SK-N-SH (cell line): Measurements from ENCODE around the gene TMEM176A. TPM values are rescaled to one million over a fixed set of nuclear protein-coding genes. Genes with fewer than 3 reads are reported as not detected.

Source experiments
- CTCF ChIA-PET: fragments of 300-600, 350-600 bp; formaldehyde crosslinking; extraction: SDS; loops from one replicate; lab custom pipeline; 2021; lab: Yijun Ruan, JAX
- POLR2A ChIA-PET: fragments of 350-600 bp; sonication (Branson Sonifier 250); formaldehyde crosslinking; extraction: SDS; loops from one replicate; lab custom pipeline; 2020; ENCODE audit warnings: antibody characterized with exemption, inconsistent platforms; lab: Yijun Ruan, JAX
- DNase-seq: peaks from one replicate; pipeline ENCODE4 v3.0.0; 2012
- H2AFZ ChIP-seq: fragments of 200-600 bp; sonication (generic); 2 replicates; pipeline ENCODE4 v1.8.1; 2016; ENCODE audit warnings: antibody characterized with exemption, mild to moderate bottlenecking, low read depth
- H3F3A ChIP-seq: fragments of 200-600 bp; sonication (generic); replicated peaks from 2 replicates; pipeline ENCODE3; 2016; ENCODE audit warnings: antibody characterized with exemption, mild to moderate bottlenecking; ENCODE audit not compliant: insufficient read depth
- H3K27ac ChIP-seq, 2 experiments: fragments of 200-500 bp in 1 of 2; fragments of 200-600 bp in 1 of 2; sonication (Bioruptor generic) in 1 of 2; sonication (generic), shearing (Covaris generic) in 1 of 2; 2 replicates each; pipeline versions ENCODE4 v1.5.1 to v1.6.1; 2014 to 2016; ENCODE audit warnings: low read depth in 2 of 2, inconsistent platforms in 1 of 2, low read length in 1 of 2, mild to moderate bottlenecking in 1 of 2, mixed read lengths in 1 of 2
- H3K27me3 ChIP-seq: fragments of 200-600 bp; sonication (generic), shearing (Covaris generic); 2 replicates; pipeline ENCODE4 v1.6.1; 2016; ENCODE audit warnings: mixed run types; ENCODE audit not compliant: insufficient read depth
- H3K36me3 ChIP-seq, 2 experiments: fragments of 200-500 bp in 1 of 2; fragments of 200-600 bp in 1 of 2; sonication (Bioruptor generic) in 1 of 2; sonication (generic) in 1 of 2; replicated peaks in 1 of 2; 2 replicates each; pipeline versions ENCODE3 to v1.5.1; 2014 to 2016; ENCODE audit warnings: low read length in 1 of 2, mild to moderate bottlenecking in 1 of 2; ENCODE audit not compliant: insufficient read depth in 2 of 2, control insufficient read depth in 1 of 2
- H3K4me1 ChIP-seq, 2 experiments: fragments of 200-500 bp in 1 of 2; fragments of 200-600 bp in 1 of 2; sonication (Bioruptor generic) in 1 of 2; sonication (generic), shearing (Covaris generic) in 1 of 2; 2 replicates each; pipeline versions ENCODE4 v1.5.1 to v1.6.1; 2014 to 2016; ENCODE audit warnings: low read depth in 1 of 2, low read length in 1 of 2, mixed run types in 1 of 2; ENCODE audit not compliant: insufficient read depth in 2 of 2, control insufficient read depth in 1 of 2
- H3K4me2 ChIP-seq: fragments of 200-600 bp; sonication (generic), shearing (Covaris generic); 2 replicates; pipeline ENCODE4 v1.6.1; 2017; ENCODE audit warnings: mixed run types
- H3K4me3 ChIP-seq, 2 experiments: fragments of 200-500 bp in 1 of 2; fragments of 200-600 bp in 1 of 2; sonication (Bioruptor generic) in 1 of 2; sonication (generic), shearing (Covaris generic) in 1 of 2; 2 replicates each; pipeline versions ENCODE4 v1.5.1 to v1.8.1; 2014 to 2016; ENCODE audit warnings: low read depth in 2 of 2, inconsistent platforms in 1 of 2, low read length in 1 of 2, mild to moderate bottlenecking in 1 of 2, mixed read lengths in 1 of 2, moderate library complexity in 1 of 2
- H3K79me2 ChIP-seq: fragments of 200-600 bp; sonication (generic); 2 replicates; pipeline ENCODE4 v1.8.1; 2017; ENCODE audit warnings: mild to moderate bottlenecking; ENCODE audit not compliant: insufficient read depth
- H3K9ac ChIP-seq: fragments of 200-600 bp; sonication (generic); 2 replicates; pipeline ENCODE4 v1.6.1; 2017; ENCODE audit warnings: mixed run types
- H3K9me2 ChIP-seq: fragments of 200-600 bp; sonication (generic); 2 replicates; pipeline ENCODE4 v1.6.1; 2017; ENCODE audit warnings: mixed run types
- H3K9me3 ChIP-seq: fragments of 200-600 bp; sonication (generic); 2 replicates; pipeline ENCODE4 v1.6.1; 2017; ENCODE audit warnings: mixed run types, mild to moderate bottlenecking, moderate library complexity
- H4K20me1 ChIP-seq: fragments of 200-600 bp; sonication (generic); 2 replicates; pipeline ENCODE4 v1.6.1; 2017; ENCODE audit warnings: mild to moderate bottlenecking, mixed run types; ENCODE audit not compliant: insufficient read depth
- CTCF ChIP-seq: fragments of 200-600 bp; sonication (generic); IDR thresholded peaks from 2 replicates; pipeline ENCODE4 v1.6.1; 2017; ENCODE audit warnings: antibody characterized with exemption, mild to moderate bottlenecking, moderate library complexity
- GABPA ChIP-seq: IDR thresholded peaks from 2 replicates; pipeline ENCODE4 v1.4.0; 2012; ENCODE audit warnings: low read depth, mild to moderate bottlenecking
- MEF2A ChIP-seq: IDR thresholded peaks from 2 replicates; pipeline ENCODE4 v1.4.0; 2012; ENCODE audit warnings: low read depth, borderline replicate concordance
- MXI1 ChIP-seq: IDR thresholded peaks from 2 replicates; pipeline ENCODE4 v1.6.1; 2012; ENCODE audit warnings: mild to moderate bottlenecking, low read depth, low read length, improper control_type of control experiment
- NFIC ChIP-seq: IDR thresholded peaks from 2 replicates; pipeline ENCODE4 v1.4.0; 2012; ENCODE audit warnings: borderline replicate concordance
- NRF1 ChIP-seq: IDR thresholded peaks from 2 replicates; pipeline ENCODE4 v1.6.1; 2012; ENCODE audit warnings: low read depth, mild to moderate bottlenecking, low read length
- PBX3 ChIP-seq: IDR thresholded peaks from 2 replicates; pipeline ENCODE4; 2012
- RAD21 ChIP-seq: IDR thresholded peaks from 2 replicates; pipeline ENCODE4 v1.6.1; 2012; ENCODE audit warnings: mild to moderate bottlenecking, low read length
- REST ChIP-seq: IDR thresholded peaks from 2 replicates; pipeline ENCODE4 v1.6.1; 2012; ENCODE audit warnings: mild to moderate bottlenecking, low read depth, low read length, moderate library complexity
- RXRA ChIP-seq: IDR thresholded peaks from 2 replicates; pipeline ENCODE4 v1.4.0; 2012; ENCODE audit warnings: low read depth, mild to moderate bottlenecking, borderline replicate concordance
- SIN3A ChIP-seq: IDR thresholded peaks from 2 replicates; pipeline ENCODE4 v1.6.1; 2012; ENCODE audit warnings: low read depth, mild to moderate bottlenecking, low read length, moderate library complexity, borderline replicate concordance
- SMC3 ChIP-seq: IDR thresholded peaks from 2 replicates; pipeline ENCODE4 v1.6.1; 2012; ENCODE audit warnings: low read depth, low read length, improper control_type of control experiment
- TEAD4 ChIP-seq: IDR thresholded peaks from 2 replicates; pipeline ENCODE4 v1.4.0; 2012; ENCODE audit warnings: mild to moderate bottlenecking, borderline replicate concordance; ENCODE audit not compliant: insufficient read depth
- USF1 ChIP-seq: IDR thresholded peaks from 2 replicates; pipeline ENCODE4 v1.4.0; 2012; ENCODE audit warnings: low read depth, borderline replicate concordance
- USF2 ChIP-seq: fragments of 150-350 bp; IDR thresholded peaks from 2 replicates; pipeline ENCODE4 v1.6.1; 2017; ENCODE audit warnings: antibody characterized with exemption, low read length, low read depth, borderline replicate concordance
- WGBS: methylation state at CpG from one replicate; pipeline ENCODE4 v1.1.6; 2017; ENCODE audit warnings: low lambda C conversion rate; 5-methylcytosine and 5-hydroxymethylcytosine counted together
- polyA plus RNA-seq, 3 experiments: library from polyadenylated mRNA; depleted of rRNA; stranded (reverse); fragments of >200 nt; gene quantifications; 2 replicates each; pipeline ENCODE4 v1.2.3, GENCODE V29; 2012

The TMEM176A gene
- polyA plus RNA-seq, 1 of the 3 experiments (the other 2 are of a cell fraction), result not detected

- TF ChIP-seq PBX3 (no peak), REST (no peak), CTCF (no peak), SIN3A (no peak), MXI1 (no peak)
These were observed 47.3 kb upstream of the TMEM176A start (continued) for GRCh38 chr7:150753239-150753638.

- H3K27ac ChIP-seq, result no peak overlapping the region
- H3F3A ChIP-seq, result peaks cover 3% of the 10 kb centered on the region
- no peaks in the 10 kb centered on the region for H3K9me2 ChIP-seq
- no peaks in the 10 kb centered on the region for H3K36me3 ChIP-seq
- DNase-seq, result peak; percentile 68
- H3K4me1 ChIP-seq, result no peaks in the 10 kb centered on the region
- no peaks in the 10 kb centered on the region for H3K79me2 ChIP-seq
- H3K4me3 ChIP-seq, result no peak overlapping the region
- no peaks in the 10 kb centered on the region for H3K9me3 ChIP-seq
- no peak overlapping the region for H3K9ac ChIP-seq
- no peak for TF ChIP-seq NRF1
- TF ChIP-seq TEAD4, result no peak
- TF ChIP-seq CTCF, result peak; percentile 45
- no peak for TF ChIP-seq USF1
- peak; percentile 65 for TF ChIP-seq RAD21
- no peak for TF ChIP-seq PBX3
- peak; percentile 38 for TF ChIP-seq SMC3
- no peak for TF ChIP-seq NFIC
- TF ChIP-seq RXRA, result no peak
- TF ChIP-seq GABPA, result no peak
- TF ChIP-seq MXI1, result no peak
- TF ChIP-seq USF2, result no peak
- TF ChIP-seq MEF2A, result no peak
- TF ChIP-seq, all 33 proteins: peak for 3
- 6% methylated on average over 3 of the region's 3 CpGs for WGBS
- CTCF ChIA-PET, result interaction anchor here (0.6 to 1.6 kb wide), 10 partner anchors 10 to 468 kb away, joined by 3 to 5 read pairs (median 3); partner anchors contain the start of gene GIMAP8
- H3K27me3 ChIP-seq, result peaks cover 8% of the 10 kb centered on the region; the same call in 1 of the 2 replicates
- H2AFZ ChIP-seq, result no peak overlapping the region
- H3K4me2 ChIP-seq, result no peak overlapping the region
- no peaks in the 10 kb centered on the region for H4K20me1 ChIP-seq
- POLR2A ChIA-PET, result no interaction called here
These were observed 46.6 kb upstream of the TMEM176A start for GRCh38 chr7:150753826-150754603.
